ENCODE measurements around the gene RPL35A. TPM values are rescaled to one million over a fixed set of nuclear protein-coding genes. Genes with fewer than 3 reads are reported as not detected.
A peak's percentile ranks its signal among the peaks of the same experiment; 100 is the strongest.

Gene RPL35A
- total and polyA plus RNA-seq, 2 experiments from 2014 or later: 1,070 to 2,096 TPM

DNA sequence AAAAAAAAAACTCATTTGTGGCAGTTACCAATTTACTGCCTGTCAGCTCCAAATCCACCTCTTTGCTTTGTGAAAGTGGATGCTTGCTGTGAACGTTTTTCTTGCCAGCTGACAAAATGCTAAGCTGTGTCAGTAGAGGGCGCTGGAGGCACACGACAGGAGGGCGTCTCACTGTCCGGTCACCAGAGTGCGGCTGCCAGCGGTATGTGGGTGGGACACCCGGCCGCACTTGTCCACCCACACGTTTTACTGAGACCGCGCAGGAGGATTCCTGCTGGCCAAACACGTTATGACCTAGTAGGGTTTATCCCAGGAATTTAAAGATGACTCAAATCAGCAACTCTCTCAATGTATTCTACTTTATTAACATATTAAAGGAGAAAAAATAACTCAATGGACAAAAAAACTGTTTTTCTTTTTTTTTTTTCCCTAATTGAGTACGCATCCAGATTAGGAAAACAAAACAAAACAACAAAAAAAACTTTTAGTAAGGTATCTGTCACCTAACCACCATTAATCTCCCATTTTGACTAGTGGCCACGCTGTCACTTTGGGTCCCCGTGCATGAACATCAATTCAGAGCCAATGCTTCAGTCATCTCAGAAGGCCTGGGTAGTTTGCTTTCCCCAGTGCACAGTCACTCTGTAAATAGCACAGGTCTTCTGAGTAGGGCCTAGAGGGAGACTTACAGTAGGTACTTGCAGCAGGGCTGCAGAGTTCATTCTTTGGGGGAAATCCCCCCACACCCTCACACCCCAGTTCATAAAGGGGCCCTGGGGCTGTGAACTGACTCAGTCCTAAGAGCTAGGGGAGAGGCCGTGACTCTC, 43.8 kb upstream of the RPL35A start:
- Mint-ChIP-seq H3K9me3 (no peaks in the 10 kb centered on the region; the same call in 1 of the 3 replicates), H3K4me1 (peaks cover 6% of the 10 kb centered on the region; the same call in 2 of the 3 replicates), H3K4me3 (no peak overlapping the region), H3K36me3 (ENCODE audit: low read depth) (no peaks in the 10 kb centered on the region), H3K27me3 (ENCODE audit: insufficient read depth, low read depth, poor library complexity) (no peaks in the 10 kb centered on the region), H3K27ac (no peak overlapping the region)
- ATAC-seq: peak; percentile 99
- no peak overlapping the region for H3K27ac ChIP-seq (ENCODE audit: low read depth)
- H3K79me2 ChIP-seq (replicated peaks; ENCODE audit: insufficient read depth): no peaks in the 10 kb centered on the region
- no peaks in the 10 kb centered on the region for H3K36me3 ChIP-seq (ENCODE audit: insufficient read depth)
- H3K27me3 ChIP-seq (ENCODE audit: insufficient read depth): no peaks in the 10 kb centered on the region
- H2AFZ ChIP-seq: no peak overlapping the region
- TF ChIP-seq ZNF331 (CRISPR knock-in tag; IDR thresholded peaks at IDR 0.05; ENCODE audit: low read depth): no peak
- TF ChIP-seq, protein P1, sequence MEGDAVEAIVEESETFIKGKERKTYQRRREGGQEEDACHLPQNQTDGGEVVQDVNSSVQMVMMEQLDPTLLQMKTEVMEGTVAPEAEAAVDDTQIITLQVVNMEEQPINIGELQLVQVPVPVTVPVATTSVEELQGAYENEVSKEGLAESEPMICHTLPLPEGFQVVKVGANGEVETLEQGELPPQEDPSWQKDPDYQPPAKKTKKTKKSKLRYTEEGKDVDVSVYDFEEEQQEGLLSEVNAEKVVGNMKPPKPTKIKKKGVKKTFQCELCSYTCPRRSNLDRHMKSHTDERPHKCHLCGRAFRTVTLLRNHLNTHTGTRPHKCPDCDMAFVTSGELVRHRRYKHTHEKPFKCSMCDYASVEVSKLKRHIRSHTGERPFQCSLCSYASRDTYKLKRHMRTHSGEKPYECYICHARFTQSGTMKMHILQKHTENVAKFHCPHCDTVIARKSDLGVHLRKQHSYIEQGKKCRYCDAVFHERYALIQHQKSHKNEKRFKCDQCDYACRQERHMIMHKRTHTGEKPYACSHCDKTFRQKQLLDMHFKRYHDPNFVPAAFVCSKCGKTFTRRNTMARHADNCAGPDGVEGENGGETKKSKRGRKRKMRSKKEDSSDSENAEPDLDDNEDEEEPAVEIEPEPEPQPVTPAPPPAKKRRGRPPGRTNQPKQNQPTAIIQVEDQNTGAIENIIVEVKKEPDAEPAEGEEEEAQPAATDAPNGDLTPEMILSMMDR (conservative IDR thresholded peaks at IDR 0.05; ENCODE audit: low read depth in 2 of 2): peak; percentile 95 to 99
- no peak overlapping the region for H3K4me2 ChIP-seq
- H3K4me1 ChIP-seq (ENCODE audit: insufficient read depth): no peaks in the 10 kb centered on the region
- no peaks in the 10 kb centered on the region for H3K9me2 ChIP-seq (ENCODE audit: insufficient read depth)
- peak; percentile 92 for DNase-seq (ENCODE audit: low spot score)
- no peaks in the 10 kb centered on the region for H4K20me1 ChIP-seq (replicated peaks; ENCODE audit: insufficient read depth)
- H3K4me3 ChIP-seq: no peak overlapping the region
- no peaks in the 10 kb centered on the region for H3F3A ChIP-seq (replicated peaks; ENCODE audit: low read depth)

GRCh38 chr3:197906850-197907187, 43.2 kb upstream of the RPL35A start:
- ATAC-seq: no peak

More at GRCh38 chr3:197906850-197907187, 43.2 kb upstream of the RPL35A start:
- Histone ChIP-seq H2AFZ (no peak overlapping the region), H3K36me3 (ENCODE audit: insufficient read depth) (no peaks in the 10 kb centered on the region), H3K4me2 (no peak overlapping the region), H3K4me1 (ENCODE audit: insufficient read depth) (no peaks in the 10 kb centered on the region), H3K9me2 (ENCODE audit: insufficient read depth) (no peaks in the 10 kb centered on the region), H3K4me3 (no peak overlapping the region), H3F3A (replicated peaks; ENCODE audit: low read depth) (no peaks in the 10 kb centered on the region), H4K20me1 (replicated peaks; ENCODE audit: insufficient read depth) (no peaks in the 10 kb centered on the region), H3K27ac (ENCODE audit: low read depth) (no peak overlapping the region), H3K27me3 (ENCODE audit: insufficient read depth) (no peaks in the 10 kb centered on the region), H3K79me2 (replicated peaks; ENCODE audit: insufficient read depth) (no peaks in the 10 kb centered on the region)
- Mint-ChIP-seq H3K4me1 (peaks cover 6% of the 10 kb centered on the region; the same call in 2 of the 3 replicates), H3K27me3 (ENCODE audit: insufficient read depth, low read depth, poor library complexity) (no peaks in the 10 kb centered on the region), H3K4me3 (no peak overlapping the region), H3K9me3 (no peaks in the 10 kb centered on the region; the same call in 1 of the 3 replicates), H3K36me3 (ENCODE audit: low read depth) (no peaks in the 10 kb centered on the region), H3K27ac (no peak overlapping the region)
- TF ChIP-seq NANOG (IDR thresholded peaks at IDR 0.05; ENCODE audit: borderline replicate concordance) (no peak), EZH2phosphoT487 (IDR thresholded peaks at IDR 0.05; ENCODE audit: unreplicated experiment) (no peak), STAT1 (IDR thresholded peaks at IDR 0.05; ENCODE audit: unreplicated experiment) (no peak), ZNF114 (CRISPR knock-in tag; IDR thresholded peaks at IDR 0.05) (no peak), CREB1 (CRISPR knock-in tag; IDR thresholded peaks at IDR 0.05; ENCODE audit: low read depth) (no peak), ZNF331 (CRISPR knock-in tag; IDR thresholded peaks at IDR 0.05; ENCODE audit: low read depth) (no peak)
- TF ChIP-seq, protein P1 (conservative IDR thresholded peaks at IDR 0.05; ENCODE audit: low read depth in 2 of 2): no peak
- TF ChIP-seq, protein P2, sequence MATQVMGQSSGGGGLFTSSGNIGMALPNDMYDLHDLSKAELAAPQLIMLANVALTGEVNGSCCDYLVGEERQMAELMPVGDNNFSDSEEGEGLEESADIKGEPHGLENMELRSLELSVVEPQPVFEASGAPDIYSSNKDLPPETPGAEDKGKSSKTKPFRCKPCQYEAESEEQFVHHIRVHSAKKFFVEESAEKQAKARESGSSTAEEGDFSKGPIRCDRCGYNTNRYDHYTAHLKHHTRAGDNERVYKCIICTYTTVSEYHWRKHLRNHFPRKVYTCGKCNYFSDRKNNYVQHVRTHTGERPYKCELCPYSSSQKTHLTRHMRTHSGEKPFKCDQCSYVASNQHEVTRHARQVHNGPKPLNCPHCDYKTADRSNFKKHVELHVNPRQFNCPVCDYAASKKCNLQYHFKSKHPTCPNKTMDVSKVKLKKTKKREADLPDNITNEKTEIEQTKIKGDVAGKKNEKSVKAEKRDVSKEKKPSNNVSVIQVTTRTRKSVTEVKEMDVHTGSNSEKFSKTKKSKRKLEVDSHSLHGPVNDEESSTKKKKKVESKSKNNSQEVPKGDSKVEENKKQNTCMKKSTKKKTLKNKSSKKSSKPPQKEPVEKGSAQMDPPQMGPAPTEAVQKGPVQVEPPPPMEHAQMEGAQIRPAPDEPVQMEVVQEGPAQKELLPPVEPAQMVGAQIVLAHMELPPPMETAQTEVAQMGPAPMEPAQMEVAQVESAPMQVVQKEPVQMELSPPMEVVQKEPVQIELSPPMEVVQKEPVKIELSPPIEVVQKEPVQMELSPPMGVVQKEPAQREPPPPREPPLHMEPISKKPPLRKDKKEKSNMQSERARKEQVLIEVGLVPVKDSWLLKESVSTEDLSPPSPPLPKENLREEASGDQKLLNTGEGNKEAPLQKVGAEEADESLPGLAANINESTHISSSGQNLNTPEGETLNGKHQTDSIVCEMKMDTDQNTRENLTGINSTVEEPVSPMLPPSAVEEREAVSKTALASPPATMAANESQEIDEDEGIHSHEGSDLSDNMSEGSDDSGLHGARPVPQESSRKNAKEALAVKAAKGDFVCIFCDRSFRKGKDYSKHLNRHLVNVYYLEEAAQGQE (IDR thresholded peaks at IDR 0.05; ENCODE audit: unreplicated experiment): no peak
- DNase-seq (ENCODE audit: low spot score): no peak

Measured in GM23338 (cell line).